Glomerular visceral epithelial cell (primary cell): ENCODE results near the gene CLOCK.

Source experiments
- DNase-seq: peaks from one replicate; pipeline ENCODE4 v3.0.0-alpha.2; 2016; ENCODE audit errors: extremely low spot score

CLOCK gene

GRCh38 chr4:55475394-55476243, 71.1 kb downstream of the CLOCK start:
- peak; percentile 48 for DNase-seq

GRCh38 chr4:55469979-55470378, 76.7 kb downstream of the CLOCK start:
- no peak for DNase-seq

GRCh38 chr4:55468724-55469123, 78.0 kb downstream of the CLOCK start:
- DNase-seq = peak; percentile 32

- no peak for DNase-seq
These were observed 80.7 kb downstream of the CLOCK start for GRCh38 chr4:55466001-55466400.

- DNase-seq = no peak
These were observed 88.1 kb downstream of the CLOCK start for GRCh38 chr4:55458611-55459010.

GRCh38 chr4:55458164-55458563, 88.5 kb downstream of the CLOCK start:
- DNase-seq = no peak

GRCh38 chr4:55450566-55450965, 96.1 kb downstream of the CLOCK start:
- no peak for DNase-seq

- peak; percentile 50 for DNase-seq
These were observed 98.9 kb downstream of the CLOCK start for GRCh38 chr4:55447831-55448230.

GRCh38 chr4:55447108-55447708, 99.5 kb downstream of the CLOCK start:
- no peak for DNase-seq

GRCh38 chr4:55446578-55446922, 100.2 kb downstream of the CLOCK start:
- DNase-seq = no peak

- peak; percentile 58 for DNase-seq
These were observed 100.7 kb downstream of the CLOCK start for GRCh38 chr4:55445921-55446577.

- peak; percentile 44 for DNase-seq
These were observed 101.9 kb downstream of the CLOCK start for GRCh38 chr4:55444827-55445226.

GRCh38 chr4:55442541-55442940, 104.2 kb downstream of the CLOCK start:
- DNase-seq = no peak

- DNase-seq = no peak
These were observed 105.9 kb downstream of the CLOCK start for GRCh38 chr4:55440786-55441185.

GRCh38 chr4:55439023-55439422, 107.7 kb downstream of the CLOCK start:
- no peak for DNase-seq

- DNase-seq = no peak
These were observed 108.4 kb downstream of the CLOCK start for GRCh38 chr4:55438314-55438713.

- no peak for DNase-seq
These were observed 108.9 kb downstream of the CLOCK start for GRCh38 chr4:55437823-55438222.

- DNase-seq = no peak
These were observed 109.3 kb downstream of the CLOCK start for GRCh38 chr4:55437356-55437796.

- no peak for DNase-seq
These were observed 111.4 kb downstream of the CLOCK start for GRCh38 chr4:55435141-55435841.

- DNase-seq = no peak
These were observed 114.9 kb downstream of the CLOCK start for GRCh38 chr4:55431710-55432336.

GRCh38 chr4:55424791-55425190, 121.9 kb downstream of the CLOCK start:
- no peak for DNase-seq

GRCh38 chr4:55416176-55416575, 130.5 kb downstream of the CLOCK start:
- DNase-seq = no peak
